H1 (cell line): ENCODE results near the gene BMPR1A.

Source experiments
- ATF2 ChIP-seq: IDR thresholded peaks from 2 replicates; pipeline ENCODE4 v1.6.1; 2012; ENCODE audit warnings: low read length, inconsistent platforms
- CTCF ChIP-seq, 3 experiments: IDR thresholded peaks; 1 replicate in 2 of 3; 2 replicates in 1 of 3; pipeline versions ENCODE4 v1.5.1 to v1.6.1; 2011; ENCODE audit warnings: low read length in 3 of 3, mild to moderate bottlenecking in 3 of 3, inconsistent platforms in 2 of 3, low read depth in 1 of 3, moderate library complexity in 1 of 3; ENCODE audit not compliant: insufficient read depth in 1 of 3; ENCODE audit errors: control extremely low read depth in 1 of 3
- EZH2 ChIP-seq: fragments of 200-600 bp; sonication (generic); IDR thresholded peaks from 2 replicates; pipeline ENCODE4 v1.7.1; 2012; ENCODE audit warnings: low read depth, mild to moderate bottlenecking, moderate library complexity, low read length, inconsistent platforms; ENCODE audit not compliant: severe bottlenecking
- HDAC2 ChIP-seq, 2 experiments: fragments of 300-600 bp in 1 of 2; sonication (generic) in 1 of 2; IDR thresholded peaks; 2 replicates each; pipeline ENCODE4 v1.6.1; 2011 to 2012; ENCODE audit warnings: low read depth in 2 of 2, low read length in 2 of 2, mild to moderate bottlenecking in 2 of 2, moderate library complexity in 2 of 2, borderline replicate concordance in 1 of 2, inconsistent platforms in 1 of 2
- POLR2AphosphoS5 ChIP-seq: IDR thresholded peaks from 2 replicates; pipeline ENCODE4 v1.6.1; 2011; ENCODE audit warnings: low read depth, low read length
- RBBP5 ChIP-seq: IDR thresholded peaks from 2 replicates; pipeline ENCODE4 v1.7.1; 2012; ENCODE audit warnings: low read depth, mild to moderate bottlenecking, inconsistent platforms, low read length, moderate library complexity, borderline replicate concordance
- RFX5 ChIP-seq: IDR thresholded peaks from 2 replicates; pipeline ENCODE4 v1.6.1; 2011; ENCODE audit warnings: low read depth, low read length, improper control_type of control experiment, borderline replicate concordance
- TEAD4 ChIP-seq: IDR thresholded peaks from 2 replicates; pipeline ENCODE4 v1.6.1; 2012; ENCODE audit warnings: low read depth, low read length, inconsistent platforms, mixed read lengths
- USF2 ChIP-seq: IDR thresholded peaks from 2 replicates; pipeline ENCODE4 v1.6.1; 2011; ENCODE audit warnings: low read length, improper control_type of control experiment
- YY1 ChIP-seq: IDR thresholded peaks from 2 replicates; pipeline ENCODE4 v1.6.1; 2011; ENCODE audit warnings: low read depth, mild to moderate bottlenecking, low read length

- TF ChIP-seq CTCF (IDR thresholded peaks at IDR 0.05; ENCODE audit: control extremely low read depth in 1 of 3, insufficient read depth in 1 of 3, low read depth in 1 of 3, low read length in 3 of 3): no peak
- no peak for TF ChIP-seq RBBP5
- TF ChIP-seq ATF2: no peak
- no peak for TF ChIP-seq EZH2
- TF ChIP-seq USF2: no peak
- no peak for TF ChIP-seq RFX5
- no peak for TF ChIP-seq YY1
- TF ChIP-seq POLR2AphosphoS5: no peak
- TF ChIP-seq HDAC2 (IDR thresholded peaks at IDR 0.05; ENCODE audit: borderline replicate concordance in 1 of 2, low read depth in 2 of 2, low read length in 2 of 2): no peak
- no peak for TF ChIP-seq TEAD4
Measured at GRCh38 chr10:86804805-86805204, 48.4 kb downstream of the BMPR1A start.
